H7 (cell line): Measurements from ENCODE around the gene DPH2. TPM values are rescaled to one million over a fixed set of nuclear protein-coding genes. Genes with fewer than 3 reads are reported as not detected.

ENCODE experiments used
- DNase-seq: peaks from one replicate; pipeline ENCODE4 v3.0.0; 2012
- H3K27me3 ChIP-seq: 2 replicates; pipeline ENCODE4 v1.6.0; 2011; ENCODE audit warnings: mild to moderate bottlenecking, low read length; ENCODE audit not compliant: control insufficient read depth, insufficient read depth
- H3K36me3 ChIP-seq: replicated peaks from 2 replicates; pipeline ENCODE4 v1.5.1; 2011; ENCODE audit warnings: low read length; ENCODE audit not compliant: control insufficient read depth, insufficient read depth
- H3K4me3 ChIP-seq: 2 replicates; pipeline ENCODE4 v1.5.1; 2011; ENCODE audit warnings: low read depth, mild to moderate bottlenecking, control low read depth, low read length, moderate library complexity; ENCODE audit not compliant: insufficient read depth
- total RNA-seq: library from RNA; depleted of rRNA; stranded (reverse); fragments of >200 nt; shearing (Covaris generic); gene quantifications from 2 replicates; pipeline ENCODE4 v1.2.3, GENCODE V29; 2014

Gene DPH2
- total RNA-seq, 1 experiment from 2014 or later: 75.4 TPM

GRCh38 chr1:43952731-43953346 lies 17.0 kb upstream of the DPH2 start:
- peak; percentile 92 for DNase-seq
- H3K4me3 ChIP-seq: no peak overlapping the region
- no peaks in the 10 kb centered on the region for H3K27me3 ChIP-seq

GRCh38 chr1:43953361-43953760 lies 16.4 kb upstream of the DPH2 start:
- no peaks in the 10 kb centered on the region for H3K27me3 ChIP-seq
- peaks cover 6% of the 10 kb centered on the region for H3K36me3 ChIP-seq
- no peak overlapping the region for H3K4me3 ChIP-seq
- no peak for DNase-seq

More at GRCh38 chr1:43952731-43953346, 17.0 kb upstream of the DPH2 start:
- H3K36me3 ChIP-seq: peaks cover 3% of the 10 kb centered on the region

GRCh38 chr1:43954036-43954435 lies 15.8 kb upstream of the DPH2 start:
- H3K27me3 ChIP-seq: no peaks in the 10 kb centered on the region
- H3K4me3 ChIP-seq: no peak overlapping the region
- DNase-seq: no peak
- H3K36me3 ChIP-seq: peaks cover 7% of the 10 kb centered on the region

DNA sequence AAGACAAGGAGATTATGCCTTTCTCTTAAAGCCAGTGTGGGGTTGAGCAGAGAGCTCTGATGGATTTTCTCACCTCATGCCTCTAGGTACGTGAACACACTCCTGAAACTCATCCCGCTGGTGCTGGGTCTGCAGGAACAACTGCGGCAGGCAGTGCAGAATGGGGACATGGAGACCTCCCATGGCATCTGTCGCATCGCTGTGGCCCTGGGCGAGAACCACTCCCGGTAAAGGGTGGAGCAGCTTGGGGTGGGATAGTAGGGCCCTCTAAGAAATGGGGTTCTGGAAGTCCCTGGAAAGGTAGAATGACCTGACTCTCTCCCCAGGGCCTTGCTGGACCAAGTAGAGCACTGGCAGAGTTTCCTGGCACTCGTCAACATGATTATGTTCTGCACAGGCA lies 13.6 kb upstream of the DPH2 start:
- no peak for DNase-seq
- Histone ChIP-seq H3K36me3 (peaks cover 7% of the 10 kb centered on the region), H3K27me3 (no peaks in the 10 kb centered on the region), H3K4me3 (no peak overlapping the region)

DNA sequence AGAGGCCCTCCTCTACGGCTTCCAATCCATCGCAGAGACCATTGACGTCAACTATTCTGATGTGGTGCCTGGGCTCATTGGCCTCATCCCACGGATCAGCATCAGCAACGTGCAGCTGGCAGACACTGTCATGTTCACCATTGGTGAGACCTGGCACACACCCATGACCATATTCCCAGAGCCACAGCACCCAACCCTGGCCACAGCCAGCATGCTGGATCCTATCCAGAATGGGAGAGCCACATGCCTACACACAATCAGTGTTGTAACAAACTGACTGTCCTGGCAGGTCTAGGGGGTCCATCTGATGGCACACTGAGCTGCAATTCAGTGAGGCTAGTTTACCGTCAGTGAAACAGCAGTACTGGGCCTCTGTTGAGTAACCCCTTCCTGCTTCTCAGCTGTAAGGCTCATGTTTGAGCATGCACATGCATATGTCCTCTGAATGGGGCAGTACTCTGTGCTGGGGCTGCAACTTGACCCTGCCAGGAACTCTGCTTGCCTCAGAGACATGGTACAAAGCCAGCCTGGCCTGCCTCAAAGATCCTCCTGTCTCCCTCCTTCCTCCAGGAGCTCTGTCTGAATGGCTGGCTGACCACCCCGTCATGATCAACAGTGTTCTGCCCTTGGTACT lies 12.3 kb upstream of the DPH2 start:
- H3K4me3 ChIP-seq: no peak overlapping the region
- peaks cover 7% of the 10 kb centered on the region for H3K36me3 ChIP-seq
- no peak for DNase-seq
- no peaks in the 10 kb centered on the region for H3K27me3 ChIP-seq

GRCh38 chr1:43958351-43959255 lies 11.2 kb upstream of the DPH2 start:
- no peak for DNase-seq
- peaks cover 7% of the 10 kb centered on the region for H3K36me3 ChIP-seq
- H3K4me3 ChIP-seq: no peak overlapping the region

DNA sequence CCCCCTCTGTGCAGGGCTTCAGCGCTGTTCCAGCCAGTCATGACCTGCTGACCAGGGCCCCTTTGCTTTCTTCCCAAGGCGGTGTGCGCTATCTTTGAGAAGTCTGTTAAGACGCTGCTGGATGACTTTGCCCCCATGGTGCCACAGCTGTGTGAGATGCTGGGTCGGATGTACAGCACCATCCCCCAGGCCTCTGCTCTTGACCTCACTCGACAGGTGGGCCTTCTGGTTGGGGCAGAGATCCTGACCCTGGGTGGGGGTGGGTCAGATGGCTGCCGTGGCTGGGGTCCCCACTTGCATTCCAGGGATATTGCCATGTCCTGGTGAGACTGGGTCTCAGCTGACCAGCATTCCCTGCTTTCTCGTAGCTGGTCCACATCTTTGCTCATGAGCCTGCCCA lies 9.0 kb upstream of the DPH2 start:
- H3K27me3 ChIP-seq: no peaks in the 10 kb centered on the region
- no peak overlapping the region for H3K4me3 ChIP-seq
- peaks cover 7% of the 10 kb centered on the region for H3K36me3 ChIP-seq
- DNase-seq: no peak

More at GRCh38 chr1:43958351-43959255, 11.2 kb upstream of the DPH2 start:
- no peaks in the 10 kb centered on the region for H3K27me3 ChIP-seq

DNA sequence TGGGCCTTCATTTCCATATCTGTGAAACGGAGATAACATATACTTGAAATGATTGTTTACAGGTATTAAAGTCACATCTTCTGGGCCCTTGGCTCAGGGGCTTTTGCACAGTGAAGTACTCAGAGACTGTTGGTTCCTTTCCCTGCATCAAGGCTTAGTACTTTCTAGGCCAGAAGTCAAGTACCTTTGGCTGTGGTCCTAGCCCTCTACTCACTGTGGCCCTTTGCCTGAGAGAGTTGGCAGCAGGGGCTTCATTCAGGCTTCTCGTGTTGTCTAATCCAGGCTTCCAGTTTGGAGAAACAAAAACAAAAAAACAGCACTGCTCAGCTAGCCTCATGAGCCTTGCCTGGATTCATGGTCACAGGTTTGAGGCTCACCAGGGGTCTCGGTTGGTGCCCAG lies 8.1 kb upstream of the DPH2 start:
- H3K36me3 ChIP-seq: peaks cover 7% of the 10 kb centered on the region
- H3K4me3 ChIP-seq: no peak overlapping the region
- DNase-seq: no peak
- no peaks in the 10 kb centered on the region for H3K27me3 ChIP-seq

DNA sequence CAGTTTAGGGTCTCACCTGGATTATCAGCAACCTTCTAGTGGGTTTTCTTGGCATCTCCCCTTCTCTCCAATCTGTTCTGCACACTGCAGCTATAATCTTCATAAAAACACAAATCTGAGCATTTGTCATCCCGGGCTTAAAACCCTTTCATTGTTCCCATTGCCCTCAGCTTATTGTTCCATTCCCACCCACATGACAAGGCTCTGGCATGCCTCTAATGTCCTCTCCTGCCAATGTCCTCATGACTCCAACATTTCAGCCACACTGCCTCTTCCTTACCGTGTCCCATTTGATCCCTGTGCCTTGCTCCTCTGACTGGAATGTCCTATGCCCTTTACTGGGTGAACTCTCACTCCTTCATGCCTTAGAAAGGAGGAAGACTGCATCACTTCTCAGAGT lies 7.5 kb upstream of the DPH2 start:
- no peak for DNase-seq
- Histone ChIP-seq H3K36me3 (peaks cover 6% of the 10 kb centered on the region), H3K4me3 (no peak overlapping the region), H3K27me3 (no peaks in the 10 kb centered on the region)

- DNase-seq: no peak
- H3K4me3 ChIP-seq: no peak overlapping the region
Measured at GRCh38 chr1:43963006-43963405, 6.8 kb upstream of the DPH2 start.

GRCh38 chr1:43963890-43964289 lies 5.9 kb upstream of the DPH2 start:
- no peak overlapping the region for H3K4me3 ChIP-seq
- H3K27me3 ChIP-seq: no peaks in the 10 kb centered on the region
- DNase-seq: no peak
- no peaks in the 10 kb centered on the region; the same call in 1 of the 2 replicates for H3K36me3 ChIP-seq

More at GRCh38 chr1:43963006-43963405, 6.8 kb upstream of the DPH2 start:
- Histone ChIP-seq H3K36me3 (peaks cover 2% of the 10 kb centered on the region), H3K27me3 (no peaks in the 10 kb centered on the region)

- H3K4me3 ChIP-seq: no peak overlapping the region
- no peaks in the 10 kb centered on the region; the same call in 1 of the 2 replicates for H3K36me3 ChIP-seq
- DNase-seq: no peak
- H3K27me3 ChIP-seq: no peaks in the 10 kb centered on the region
Measured at GRCh38 chr1:43965316-43965715, 4.5 kb upstream of the DPH2 start.

DNA sequence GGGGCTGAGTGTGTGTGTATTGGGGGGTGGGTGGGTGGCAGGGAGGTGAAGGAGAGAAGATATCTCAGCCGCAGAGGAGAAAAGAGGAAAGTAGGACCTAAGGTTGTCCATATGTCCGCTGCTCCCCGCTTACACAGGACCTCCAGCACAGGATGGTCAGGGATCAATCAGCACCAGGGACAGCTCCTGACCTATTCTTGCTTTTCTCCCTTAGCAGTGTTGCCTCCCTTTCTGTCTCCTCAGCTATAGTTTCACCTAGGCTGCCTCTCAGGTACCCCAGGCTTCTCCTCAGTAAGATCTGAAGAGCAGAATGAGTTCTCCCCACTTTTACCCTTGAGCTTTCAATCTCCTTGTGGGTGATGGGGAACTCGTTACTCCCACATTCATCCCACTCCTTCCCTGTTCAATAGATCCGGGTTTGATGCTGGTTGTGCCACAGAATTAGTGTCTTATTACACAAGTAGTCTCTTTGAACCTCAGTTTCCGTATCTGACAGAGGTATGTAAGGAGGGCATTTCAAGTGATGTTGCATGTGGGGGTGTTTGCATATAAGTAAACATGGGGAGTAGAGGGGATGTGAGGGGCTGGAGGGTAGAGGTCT lies 1.4 kb upstream of the DPH2 start:
- H3K4me3 ChIP-seq: no peak overlapping the region
- peaks cover 11% of the 10 kb centered on the region for H3K36me3 ChIP-seq
- peak; percentile 88 for DNase-seq
- no peaks in the 10 kb centered on the region for H3K27me3 ChIP-seq

- no peak for DNase-seq
- Histone ChIP-seq H3K36me3 (peaks cover 11% of the 10 kb centered on the region), H3K4me3 (no peak overlapping the region), H3K27me3 (no peaks in the 10 kb centered on the region)
Measured at GRCh38 chr1:43969416-43969745, 429 bp upstream of the DPH2 start.
